Epithelial cell of prostate (primary cell): ENCODE data around the gene BMP8A.

ENCODE experiments used
- DNase-seq: peaks from one replicate; pipeline ENCODE4 v3.0.0-alpha.2; 2011; ENCODE audit warnings: low read depth, low spot score
- H3K27ac ChIP-seq: fragments of 450-650 bp; 2 replicates; pipeline ENCODE4 v1.5.1; 2017; ENCODE audit warnings: mild to moderate bottlenecking

Gene BMP8A

DNA sequence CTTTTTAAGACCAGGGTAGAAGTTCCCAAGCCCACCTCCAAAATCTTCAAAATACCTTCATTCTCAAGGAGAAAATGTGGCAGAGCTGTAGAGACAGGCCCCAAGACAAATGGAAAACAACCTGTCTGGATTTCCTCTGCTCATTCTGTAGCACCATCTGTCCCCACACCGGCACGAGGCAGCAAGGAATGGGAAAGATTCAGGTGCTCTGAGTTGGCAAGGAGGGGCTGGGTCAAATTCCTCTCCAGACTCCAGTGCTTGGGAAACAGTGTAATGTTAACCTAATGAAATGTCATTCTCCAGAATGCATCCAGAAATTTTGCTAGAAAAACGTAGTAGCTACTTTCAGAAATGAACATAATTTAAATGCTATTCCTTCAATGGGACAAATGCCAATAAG lies 75.9 kb downstream of the BMP8A start:
- no peak overlapping the region for H3K27ac ChIP-seq
- no peak for DNase-seq

- no peak for DNase-seq
- no peak overlapping the region for H3K27ac ChIP-seq
Measured at GRCh38 chr1:39568208-39568607, 76.8 kb downstream of the BMP8A start.

DNA sequence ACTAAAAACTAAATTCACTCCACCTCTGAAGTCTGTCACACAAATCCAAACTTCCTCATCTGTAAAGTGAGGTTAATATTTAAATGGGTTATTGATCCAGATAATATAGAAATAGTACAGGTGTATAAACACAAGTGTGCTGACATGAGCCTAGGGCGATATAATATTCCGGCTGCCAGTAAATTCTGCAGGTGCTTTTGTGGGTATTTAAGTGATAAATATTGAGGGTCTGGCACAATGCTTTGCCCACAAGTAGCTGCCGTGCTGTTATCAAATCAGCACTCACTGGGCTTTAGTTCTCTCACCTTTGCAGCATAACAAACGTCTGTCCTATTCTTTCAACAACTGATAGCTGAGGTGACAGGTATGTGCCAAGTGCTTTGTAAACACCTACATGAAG lies 77.6 kb downstream of the BMP8A start:
- no peak for DNase-seq
- no peak overlapping the region for H3K27ac ChIP-seq

GRCh38 chr1:39570477-39571177 lies 79.2 kb downstream of the BMP8A start:
- no peak overlapping the region for H3K27ac ChIP-seq
- DNase-seq, result no peak

DNA sequence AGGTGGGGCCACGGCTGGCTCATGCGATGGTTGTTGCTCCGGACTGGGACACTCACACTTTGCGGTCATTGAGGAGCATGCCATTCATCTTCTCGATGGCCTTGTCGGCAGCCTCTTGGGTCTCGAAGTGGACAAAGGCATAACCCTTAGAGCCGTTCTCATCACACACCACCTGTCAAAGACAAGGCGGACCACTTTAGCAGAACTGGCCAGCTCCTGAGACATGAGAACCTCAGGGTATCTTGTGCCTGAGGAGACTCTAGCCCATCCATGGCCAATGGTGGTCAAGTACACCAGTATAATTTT lies 79.7 kb downstream of the BMP8A start:
- H3K27ac ChIP-seq, result no peak overlapping the region
- DNase-seq, result no peak

DNA sequence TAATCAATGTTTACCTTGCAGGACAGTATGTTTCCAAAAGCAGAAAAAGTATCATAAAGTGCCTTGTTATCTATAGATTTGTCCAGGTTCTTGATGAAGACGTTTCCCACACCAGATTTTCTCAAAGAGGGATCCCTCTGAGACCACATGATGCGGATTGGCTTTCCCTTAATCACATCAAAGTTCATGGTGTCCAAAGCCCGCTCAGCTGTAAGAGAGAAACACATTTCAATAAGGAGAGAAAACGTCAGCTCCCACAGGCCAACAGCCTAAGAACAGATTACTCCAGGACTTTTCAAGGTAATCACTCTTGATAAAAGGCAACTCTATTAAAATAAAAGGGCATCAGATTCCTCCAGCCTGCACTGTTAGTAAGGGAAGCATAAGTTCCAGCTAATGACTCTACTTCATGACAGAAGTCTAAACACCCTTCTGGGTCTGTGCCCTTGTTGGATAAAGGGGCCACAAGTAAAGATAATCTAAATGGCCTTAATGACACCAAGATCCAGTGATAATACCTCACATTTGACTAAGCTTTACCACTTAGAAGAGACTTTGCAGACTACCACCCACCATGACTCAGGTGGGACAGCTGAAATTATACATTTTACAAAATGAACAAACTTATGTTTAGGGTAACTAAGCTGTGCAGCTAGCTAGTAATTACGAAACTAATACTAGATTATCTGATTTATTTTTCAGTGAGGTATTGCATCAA lies 81.1 kb downstream of the BMP8A start:
- no peak for DNase-seq
- no peak overlapping the region for H3K27ac ChIP-seq

GRCh38 chr1:39573097-39573465 lies 81.6 kb downstream of the BMP8A start:
- no peak overlapping the region for H3K27ac ChIP-seq

GRCh38 chr1:39573736-39574624 lies 82.5 kb downstream of the BMP8A start:
- DNase-seq, result no peak
- no peak overlapping the region for H3K27ac ChIP-seq

More at GRCh38 chr1:39573097-39573465, 81.6 kb downstream of the BMP8A start:
- no peak for DNase-seq

DNA sequence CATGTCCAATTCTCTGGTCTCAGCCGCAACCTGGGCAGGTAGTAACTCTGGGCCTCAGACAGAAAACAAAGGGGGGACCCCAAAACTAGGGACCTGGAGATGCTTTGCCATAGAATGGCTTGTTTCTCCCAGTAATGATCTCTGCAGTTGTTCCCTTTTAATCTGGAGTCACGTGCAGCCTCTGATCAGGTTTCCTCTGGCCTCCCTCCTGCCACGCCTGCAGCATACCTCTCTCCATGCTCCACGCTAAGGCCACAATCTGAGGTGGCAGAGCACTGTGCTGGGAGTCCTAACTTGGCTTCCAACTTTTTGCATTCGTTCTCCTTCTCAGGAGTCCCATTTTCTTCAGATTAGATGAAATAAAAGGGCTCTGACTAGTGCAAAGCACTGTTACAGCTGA lies 83.2 kb downstream of the BMP8A start:
- no peak overlapping the region for H3K27ac ChIP-seq
- DNase-seq, result no peak
